GM12878 (cell line): ENCODE measurements around the gene CSK. TPM values are rescaled to one million over a fixed set of nuclear protein-coding genes. Genes with fewer than 3 reads are reported as not detected.

Source experiments
- ASH2L ChIP-seq: fragments of 300-600, 200-600 bp; sonication (generic); IDR thresholded peaks from 2 replicates; pipeline ENCODE4 v1.6.1; 2017; ENCODE audit warnings: low read depth, mild to moderate bottlenecking, borderline replicate concordance
- CHD2 ChIP-seq: IDR thresholded peaks from 2 replicates; pipeline ENCODE4 v1.6.1; 2011; ENCODE audit warnings: low read depth, low read length, improper control_type of control experiment, borderline replicate concordance
- DPF2 ChIP-seq: fragments of 450-650 bp; IDR thresholded peaks from 2 replicates; pipeline ENCODE4 v1.6.1; 2017; ENCODE audit warnings: mild to moderate bottlenecking
- NR2C1 ChIP-seq: fragments of 450-650 bp; IDR thresholded peaks from 2 replicates; pipeline ENCODE4 v1.6.1; 2017; ENCODE audit warnings: antibody characterized with exemption, mild to moderate bottlenecking, moderate library complexity
- NR2C2 ChIP-seq: IDR thresholded peaks from 2 replicates; pipeline ENCODE4 v1.6.1; 2011; ENCODE audit warnings: borderline replicate concordance, low read depth; ENCODE audit not compliant: control insufficient read depth, insufficient read length
- polyA plus RNA-seq, 11 experiments: library from polyadenylated mRNA; depleted of rRNA in 4 of 11; unstranded in 6 of 11; stranded (reverse) in 5 of 11; fragments of >200 nt; fragmentation: Nextera tagmentation in 4 of 11; fragmentation: Illumina TruSeq in 1 of 11; extraction: Ambion mirVana in 4 of 11; extraction: Trizol in 1 of 11; gene quantifications; 1 replicate in 1 of 11; 2 replicates in 10 of 11; pipeline versions ENCODE4 v1.2.1 to v1.2.3, GENCODE V29; 2011 to 2016; ENCODE audit warnings: inconsistent platforms in 2 of 11, missing spikeins in 2 of 11, low read depth in 1 of 11
- total RNA-seq, 4 experiments: library from RNA; depleted of rRNA in 3 of 4; stranded (reverse); fragments of >200 nt in 3 of 4; fragmentation: Illumina TruSeq in 1 of 4; extraction: Trizol in 1 of 4; gene quantifications; 2 replicates each; pipeline versions ENCODE4 v1.2.1 to v1.2.3, GENCODE V29; 2013 to 2021
- TF ChIP-seq, protein P1 (sequence below): IDR thresholded peaks from 2 replicates; pipeline ENCODE4 v1.6.1; 2012; ENCODE audit warnings: improper control_type of control experiment, low read depth, low read length; ENCODE audit not compliant: insufficient replicate concordance
- TF ChIP-seq, protein P2 (sequence below), 3 experiments: IDR thresholded peaks in 2 of 3; conservative IDR thresholded peaks in 1 of 3; 2 replicates each; pipeline ENCODE4 v1.5.1; 2011; ENCODE audit warnings: low read depth in 3 of 3, low read length in 3 of 3, mild to moderate bottlenecking in 3 of 3, control low read depth in 2 of 3, moderate library complexity in 2 of 3, inconsistent platforms in 1 of 3, mixed read lengths in 1 of 3; ENCODE audit not compliant: control insufficient read depth in 2 of 3, insufficient read depth in 1 of 3; ENCODE audit errors: extremely low read depth in 1 of 3
- TF ChIP-seq, protein P3 (sequence below): fragments of 450-650 bp; IDR thresholded peaks from 2 replicates; pipeline ENCODE4 v1.6.1; 2014; ENCODE audit warnings: mild to moderate bottlenecking
- TF ChIP-seq, protein P4 (sequence below): IDR thresholded peaks from 2 replicates; pipeline ENCODE4 v1.6.1; 2012; ENCODE audit warnings: low read depth, low read length, improper control_type of control experiment
- TF ChIP-seq, protein P5 (sequence below): IDR thresholded peaks from 2 replicates; pipeline ENCODE4 v1.6.1; 2012; ENCODE audit warnings: low read depth, low read length, improper control_type of control experiment
- TF ChIP-seq, protein P6 (sequence below): IDR thresholded peaks from 2 replicates; pipeline ENCODE4 v1.6.1; 2011; ENCODE audit warnings: low read depth, mild to moderate bottlenecking, low read length, moderate library complexity, borderline replicate concordance; ENCODE audit errors: extremely low read depth
- TF ChIP-seq, protein P7 (sequence below): fragments of 150-350 bp; IDR thresholded peaks from 2 replicates; pipeline ENCODE4 v1.6.1; 2016; ENCODE audit warnings: low read depth, low read length

The CSK gene
- total and polyA plus RNA-seq, 10 of the 15 experiments (the other 5 are each of a cell fraction or from before 2014, with no cell fraction given), result 3.4 to 327 (median 75.8) TPM

DNA sequence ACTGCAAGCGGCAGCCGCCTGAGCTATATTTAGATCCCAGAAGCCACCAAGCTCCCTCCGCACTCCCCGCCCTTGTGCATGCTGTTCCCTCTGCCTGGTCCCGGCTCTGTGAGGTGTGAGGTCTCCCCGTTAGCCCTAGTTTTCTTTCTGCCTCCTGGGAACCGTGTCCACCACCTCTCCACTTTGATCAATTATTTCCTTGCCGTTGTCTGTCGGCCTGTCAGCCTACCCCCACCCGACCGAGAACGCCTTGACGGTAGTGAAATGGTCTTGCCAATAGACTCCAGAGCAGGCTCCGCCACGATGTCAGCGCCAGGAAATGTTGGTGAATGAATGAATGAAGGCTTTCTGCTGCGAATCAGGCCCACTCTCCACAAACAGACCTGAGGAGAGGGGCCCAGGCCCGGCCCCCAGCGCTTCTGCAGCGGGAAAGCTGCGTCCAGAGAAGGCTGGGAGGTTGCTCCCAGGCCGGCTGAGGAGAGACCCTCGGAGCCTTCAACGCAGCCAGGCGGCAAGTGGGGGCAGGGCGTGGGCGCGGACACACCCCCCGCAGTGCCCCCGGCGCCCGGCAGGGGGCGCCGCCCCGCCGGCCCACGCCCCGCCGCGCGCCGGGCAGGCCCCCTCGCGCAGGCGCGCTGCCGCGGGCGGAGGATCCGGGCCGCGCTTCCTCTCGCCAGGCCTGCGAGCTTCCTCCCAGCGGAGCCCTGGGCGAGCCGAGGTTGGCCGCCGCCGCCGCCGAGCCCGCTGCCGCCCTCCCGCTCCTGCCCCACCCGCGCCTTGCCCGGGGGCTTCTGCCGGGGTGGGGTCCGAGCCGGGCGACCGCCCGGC, at the start of gene CSK (continued):
- TF ChIP-seq, protein P1, sequence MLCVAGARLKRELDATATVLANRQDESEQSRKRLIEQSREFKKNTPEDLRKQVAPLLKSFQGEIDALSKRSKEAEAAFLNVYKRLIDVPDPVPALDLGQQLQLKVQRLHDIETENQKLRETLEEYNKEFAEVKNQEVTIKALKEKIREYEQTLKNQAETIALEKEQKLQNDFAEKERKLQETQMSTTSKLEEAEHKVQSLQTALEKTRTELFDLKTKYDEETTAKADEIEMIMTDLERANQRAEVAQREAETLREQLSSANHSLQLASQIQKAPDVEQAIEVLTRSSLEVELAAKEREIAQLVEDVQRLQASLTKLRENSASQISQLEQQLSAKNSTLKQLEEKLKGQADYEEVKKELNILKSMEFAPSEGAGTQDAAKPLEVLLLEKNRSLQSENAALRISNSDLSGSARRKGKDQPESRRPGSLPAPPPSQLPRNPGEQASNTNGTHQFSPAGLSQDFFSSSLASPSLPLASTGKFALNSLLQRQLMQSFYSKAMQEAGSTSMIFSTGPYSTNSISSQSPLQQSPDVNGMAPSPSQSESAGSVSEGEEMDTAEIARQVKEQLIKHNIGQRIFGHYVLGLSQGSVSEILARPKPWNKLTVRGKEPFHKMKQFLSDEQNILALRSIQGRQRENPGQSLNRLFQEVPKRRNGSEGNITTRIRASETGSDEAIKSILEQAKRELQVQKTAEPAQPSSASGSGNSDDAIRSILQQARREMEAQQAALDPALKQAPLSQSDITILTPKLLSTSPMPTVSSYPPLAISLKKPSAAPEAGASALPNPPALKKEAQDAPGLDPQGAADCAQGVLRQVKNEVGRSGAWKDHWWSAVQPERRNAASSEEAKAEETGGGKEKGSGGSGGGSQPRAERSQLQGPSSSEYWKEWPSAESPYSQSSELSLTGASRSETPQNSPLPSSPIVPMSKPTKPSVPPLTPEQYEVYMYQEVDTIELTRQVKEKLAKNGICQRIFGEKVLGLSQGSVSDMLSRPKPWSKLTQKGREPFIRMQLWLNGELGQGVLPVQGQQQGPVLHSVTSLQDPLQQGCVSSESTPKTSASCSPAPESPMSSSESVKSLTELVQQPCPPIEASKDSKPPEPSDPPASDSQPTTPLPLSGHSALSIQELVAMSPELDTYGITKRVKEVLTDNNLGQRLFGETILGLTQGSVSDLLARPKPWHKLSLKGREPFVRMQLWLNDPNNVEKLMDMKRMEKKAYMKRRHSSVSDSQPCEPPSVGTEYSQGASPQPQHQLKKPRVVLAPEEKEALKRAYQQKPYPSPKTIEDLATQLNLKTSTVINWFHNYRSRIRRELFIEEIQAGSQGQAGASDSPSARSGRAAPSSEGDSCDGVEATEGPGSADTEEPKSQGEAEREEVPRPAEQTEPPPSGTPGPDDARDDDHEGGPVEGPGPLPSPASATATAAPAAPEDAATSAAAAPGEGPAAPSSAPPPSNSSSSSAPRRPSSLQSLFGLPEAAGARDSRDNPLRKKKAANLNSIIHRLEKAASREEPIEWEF, result no peak
- TF ChIP-seq, protein P2, sequence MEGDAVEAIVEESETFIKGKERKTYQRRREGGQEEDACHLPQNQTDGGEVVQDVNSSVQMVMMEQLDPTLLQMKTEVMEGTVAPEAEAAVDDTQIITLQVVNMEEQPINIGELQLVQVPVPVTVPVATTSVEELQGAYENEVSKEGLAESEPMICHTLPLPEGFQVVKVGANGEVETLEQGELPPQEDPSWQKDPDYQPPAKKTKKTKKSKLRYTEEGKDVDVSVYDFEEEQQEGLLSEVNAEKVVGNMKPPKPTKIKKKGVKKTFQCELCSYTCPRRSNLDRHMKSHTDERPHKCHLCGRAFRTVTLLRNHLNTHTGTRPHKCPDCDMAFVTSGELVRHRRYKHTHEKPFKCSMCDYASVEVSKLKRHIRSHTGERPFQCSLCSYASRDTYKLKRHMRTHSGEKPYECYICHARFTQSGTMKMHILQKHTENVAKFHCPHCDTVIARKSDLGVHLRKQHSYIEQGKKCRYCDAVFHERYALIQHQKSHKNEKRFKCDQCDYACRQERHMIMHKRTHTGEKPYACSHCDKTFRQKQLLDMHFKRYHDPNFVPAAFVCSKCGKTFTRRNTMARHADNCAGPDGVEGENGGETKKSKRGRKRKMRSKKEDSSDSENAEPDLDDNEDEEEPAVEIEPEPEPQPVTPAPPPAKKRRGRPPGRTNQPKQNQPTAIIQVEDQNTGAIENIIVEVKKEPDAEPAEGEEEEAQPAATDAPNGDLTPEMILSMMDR (IDR thresholded peaks at IDR 0.05 in 2 of 3, conservative IDR thresholded peaks at IDR 0.05 in 1 of 3; ENCODE audit: control insufficient read depth in 2 of 3, extremely low read depth in 1 of 3, insufficient read depth in 1 of 3, low read depth in 3 of 3, low read length in 3 of 3), result peak; percentile 52 to 62 (median 62); a peak in 5 of 6 replicates
- TF ChIP-seq NR2C2, result no peak
- TF ChIP-seq, protein P3, sequence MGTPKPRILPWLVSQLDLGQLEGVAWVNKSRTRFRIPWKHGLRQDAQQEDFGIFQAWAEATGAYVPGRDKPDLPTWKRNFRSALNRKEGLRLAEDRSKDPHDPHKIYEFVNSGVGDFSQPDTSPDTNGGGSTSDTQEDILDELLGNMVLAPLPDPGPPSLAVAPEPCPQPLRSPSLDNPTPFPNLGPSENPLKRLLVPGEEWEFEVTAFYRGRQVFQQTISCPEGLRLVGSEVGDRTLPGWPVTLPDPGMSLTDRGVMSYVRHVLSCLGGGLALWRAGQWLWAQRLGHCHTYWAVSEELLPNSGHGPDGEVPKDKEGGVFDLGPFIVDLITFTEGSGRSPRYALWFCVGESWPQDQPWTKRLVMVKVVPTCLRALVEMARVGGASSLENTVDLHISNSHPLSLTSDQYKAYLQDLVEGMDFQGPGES, result no peak
- TF ChIP-seq, protein P4, sequence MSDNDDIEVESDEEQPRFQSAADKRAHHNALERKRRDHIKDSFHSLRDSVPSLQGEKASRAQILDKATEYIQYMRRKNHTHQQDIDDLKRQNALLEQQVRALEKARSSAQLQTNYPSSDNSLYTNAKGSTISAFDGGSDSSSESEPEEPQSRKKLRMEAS, result no peak
- TF ChIP-seq, protein P5, sequence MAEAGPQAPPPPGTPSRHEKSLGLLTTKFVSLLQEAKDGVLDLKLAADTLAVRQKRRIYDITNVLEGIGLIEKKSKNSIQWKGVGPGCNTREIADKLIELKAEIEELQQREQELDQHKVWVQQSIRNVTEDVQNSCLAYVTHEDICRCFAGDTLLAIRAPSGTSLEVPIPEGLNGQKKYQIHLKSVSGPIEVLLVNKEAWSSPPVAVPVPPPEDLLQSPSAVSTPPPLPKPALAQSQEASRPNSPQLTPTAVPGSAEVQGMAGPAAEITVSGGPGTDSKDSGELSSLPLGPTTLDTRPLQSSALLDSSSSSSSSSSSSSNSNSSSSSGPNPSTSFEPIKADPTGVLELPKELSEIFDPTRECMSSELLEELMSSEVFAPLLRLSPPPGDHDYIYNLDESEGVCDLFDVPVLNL, result no peak
- TF ChIP-seq DPF2, result peak; percentile 72; the same call in 1 of the 2 replicates
- TF ChIP-seq, protein P6, sequence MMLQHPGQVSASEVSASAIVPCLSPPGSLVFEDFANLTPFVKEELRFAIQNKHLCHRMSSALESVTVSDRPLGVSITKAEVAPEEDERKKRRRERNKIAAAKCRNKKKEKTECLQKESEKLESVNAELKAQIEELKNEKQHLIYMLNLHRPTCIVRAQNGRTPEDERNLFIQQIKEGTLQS, result no peak
- peak; percentile 79 for TF ChIP-seq CHD2
- TF ChIP-seq, protein P7, sequence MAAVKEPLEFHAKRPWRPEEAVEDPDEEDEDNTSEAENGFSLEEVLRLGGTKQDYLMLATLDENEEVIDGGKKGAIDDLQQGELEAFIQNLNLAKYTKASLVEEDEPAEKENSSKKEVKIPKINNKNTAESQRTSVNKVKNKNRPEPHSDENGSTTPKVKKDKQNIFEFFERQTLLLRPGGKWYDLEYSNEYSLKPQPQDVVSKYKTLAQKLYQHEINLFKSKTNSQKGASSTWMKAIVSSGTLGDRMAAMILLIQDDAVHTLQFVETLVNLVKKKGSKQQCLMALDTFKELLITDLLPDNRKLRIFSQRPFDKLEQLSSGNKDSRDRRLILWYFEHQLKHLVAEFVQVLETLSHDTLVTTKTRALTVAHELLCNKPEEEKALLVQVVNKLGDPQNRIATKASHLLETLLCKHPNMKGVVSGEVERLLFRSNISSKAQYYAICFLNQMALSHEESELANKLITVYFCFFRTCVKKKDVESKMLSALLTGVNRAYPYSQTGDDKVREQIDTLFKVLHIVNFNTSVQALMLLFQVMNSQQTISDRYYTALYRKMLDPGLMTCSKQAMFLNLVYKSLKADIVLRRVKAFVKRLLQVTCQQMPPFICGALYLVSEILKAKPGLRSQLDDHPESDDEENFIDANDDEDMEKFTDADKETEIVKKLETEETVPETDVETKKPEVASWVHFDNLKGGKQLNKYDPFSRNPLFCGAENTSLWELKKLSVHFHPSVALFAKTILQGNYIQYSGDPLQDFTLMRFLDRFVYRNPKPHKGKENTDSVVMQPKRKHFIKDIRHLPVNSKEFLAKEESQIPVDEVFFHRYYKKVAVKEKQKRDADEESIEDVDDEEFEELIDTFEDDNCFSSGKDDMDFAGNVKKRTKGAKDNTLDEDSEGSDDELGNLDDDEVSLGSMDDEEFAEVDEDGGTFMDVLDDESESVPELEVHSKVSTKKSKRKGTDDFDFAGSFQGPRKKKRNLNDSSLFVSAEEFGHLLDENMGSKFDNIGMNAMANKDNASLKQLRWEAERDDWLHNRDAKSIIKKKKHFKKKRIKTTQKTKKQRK, result no peak
- TF ChIP-seq NR2C1, result no peak
- TF ChIP-seq ASH2L, result no peak
